ENCODE results near the gene EFHD2.
"Not testable (repeated sequence)": the region's sequence is repeated elsewhere in the genome, so short reads cannot be mapped to it uniquely, and the experiment has no call there.

EFHD2 gene

DNA sequence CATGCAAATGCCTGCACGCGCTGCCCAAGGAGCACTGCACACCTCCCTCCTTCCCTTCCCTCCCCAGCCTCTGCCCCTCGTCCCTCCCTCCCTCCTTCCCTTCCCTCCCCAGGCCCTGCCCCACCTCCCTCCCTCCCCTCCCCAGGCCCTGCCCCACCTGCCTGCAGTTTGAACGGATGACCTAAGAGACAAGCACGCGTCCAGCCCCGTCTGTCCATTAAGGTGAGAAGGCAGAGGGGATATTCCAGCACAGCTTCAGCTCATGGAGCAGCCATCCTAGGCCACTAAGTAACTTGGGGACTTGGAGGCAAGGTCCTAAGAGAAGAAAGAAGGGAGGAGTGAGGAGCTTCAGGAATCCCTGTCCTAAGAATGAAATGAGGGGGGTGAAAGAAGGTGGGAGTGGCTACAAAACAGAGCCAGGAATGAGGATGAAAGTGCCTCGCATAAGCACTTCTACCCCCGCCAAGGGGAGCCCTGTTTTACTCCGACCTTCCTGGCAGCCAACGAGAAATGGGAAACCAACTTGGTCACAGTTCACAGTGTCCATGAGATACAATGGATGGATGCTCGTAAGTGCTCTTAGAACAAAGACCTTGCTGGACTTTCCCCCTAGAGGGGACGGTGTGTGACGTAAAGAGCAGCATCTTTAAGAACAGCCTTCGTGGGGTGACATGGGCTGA, 21.3 kb upstream of the EFHD2 start:
- DNase-seq (ENCODE audit: low read depth, low spot score), result no peak

DNA sequence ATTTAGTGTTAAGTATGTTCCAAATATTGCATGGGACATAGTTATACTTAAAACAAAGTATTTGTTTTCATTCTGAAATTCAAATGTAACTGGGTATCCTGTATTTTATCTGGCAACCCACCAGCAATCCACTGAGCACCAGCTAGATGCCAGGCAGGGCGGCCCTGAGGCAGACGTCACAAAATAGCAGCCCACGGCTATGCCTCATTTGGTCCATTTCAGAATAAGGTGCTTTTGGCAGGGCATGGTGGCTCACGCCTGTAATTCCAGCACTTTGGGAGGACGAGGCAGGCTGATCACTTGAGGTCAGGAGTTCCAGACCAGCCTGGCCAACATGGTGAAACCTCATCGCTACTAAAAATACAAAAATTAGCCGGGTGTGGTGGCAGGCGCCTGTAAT, 19.9 kb upstream of the EFHD2 start:
- not testable (repeated sequence) for DNase-seq (ENCODE audit: low read depth, low spot score)

DNA sequence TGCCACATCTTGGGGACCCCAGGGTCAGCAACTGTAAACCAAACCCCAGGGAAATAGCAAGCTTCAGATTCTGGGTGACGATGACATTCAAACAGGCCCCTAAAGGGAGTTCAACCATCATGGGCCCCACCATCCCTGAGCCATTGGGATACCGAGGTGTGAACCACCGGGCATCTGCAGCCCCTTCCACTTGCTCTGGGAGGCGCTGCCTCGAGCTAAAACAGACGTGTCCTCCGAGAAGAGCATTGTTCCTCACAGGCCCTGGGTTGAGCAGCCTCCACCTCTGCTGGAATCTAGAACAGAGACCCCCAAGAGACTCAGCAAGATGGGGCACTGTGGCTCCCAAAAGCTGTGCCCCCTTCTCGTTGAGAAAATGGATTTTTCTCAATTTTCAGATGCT, 19.0 kb upstream of the EFHD2 start:
- DNase-seq (ENCODE audit: low read depth, low spot score), result no peak

- peak; percentile 74 for DNase-seq (ENCODE audit: low read depth, low spot score)
Measured at GRCh38 chr1:15391366-15391765, 18.3 kb upstream of the EFHD2 start.

GRCh38 chr1:15393475-15394257, 16.0 kb upstream of the EFHD2 start:
- DNase-seq (ENCODE audit: low read depth, low spot score), result no peak

- no peak for DNase-seq (ENCODE audit: low read depth, low spot score)
Measured at GRCh38 chr1:15394258-15394690, 15.4 kb upstream of the EFHD2 start.

DNA sequence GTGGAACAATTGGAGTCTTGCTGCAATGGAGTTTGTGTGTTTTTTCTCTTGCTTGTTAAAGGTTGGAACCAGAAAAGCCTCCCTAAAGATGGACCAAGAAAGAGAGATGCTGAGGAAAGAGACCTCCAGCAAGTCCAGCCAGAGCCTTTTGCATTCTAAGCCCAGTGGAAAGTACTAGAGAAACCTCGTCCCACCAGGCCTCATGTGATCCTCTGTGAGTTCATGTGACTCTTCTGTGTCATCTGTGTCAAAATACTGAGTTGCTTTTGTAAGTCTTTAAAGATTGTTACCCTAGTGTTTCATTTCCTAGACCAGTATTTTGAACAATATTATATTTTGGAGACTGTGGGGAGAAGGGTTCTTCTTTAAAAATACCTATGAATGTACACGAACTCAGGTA, 12.5 kb upstream of the EFHD2 start:
- DNase-seq (ENCODE audit: low read depth, low spot score), result no peak

DNA sequence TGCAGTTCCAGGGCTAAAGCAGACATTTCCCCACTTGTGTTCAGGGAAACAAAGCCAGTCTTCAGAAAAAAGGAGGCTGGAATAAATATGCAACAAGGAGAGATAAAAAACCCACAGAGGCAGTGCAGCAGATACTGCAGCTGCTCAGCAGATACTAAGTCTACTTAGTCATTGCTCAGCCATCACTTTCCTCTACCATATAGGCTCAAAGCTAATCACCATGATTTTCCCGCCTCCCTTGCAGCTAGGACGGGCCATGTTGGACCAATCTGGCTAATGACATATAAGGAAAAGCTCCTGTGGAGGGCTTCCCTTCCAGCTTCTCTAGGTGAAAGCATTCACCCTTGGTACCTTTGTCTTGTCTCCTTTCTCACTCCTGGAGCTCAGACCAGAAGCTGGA, 10.0 kb upstream of the EFHD2 start:
- DNase-seq (ENCODE audit: low read depth, low spot score), result no peak

- DNase-seq (ENCODE audit: low read depth, low spot score), result no peak
Measured at GRCh38 chr1:15400627-15401026, 9.1 kb upstream of the EFHD2 start.

DNA sequence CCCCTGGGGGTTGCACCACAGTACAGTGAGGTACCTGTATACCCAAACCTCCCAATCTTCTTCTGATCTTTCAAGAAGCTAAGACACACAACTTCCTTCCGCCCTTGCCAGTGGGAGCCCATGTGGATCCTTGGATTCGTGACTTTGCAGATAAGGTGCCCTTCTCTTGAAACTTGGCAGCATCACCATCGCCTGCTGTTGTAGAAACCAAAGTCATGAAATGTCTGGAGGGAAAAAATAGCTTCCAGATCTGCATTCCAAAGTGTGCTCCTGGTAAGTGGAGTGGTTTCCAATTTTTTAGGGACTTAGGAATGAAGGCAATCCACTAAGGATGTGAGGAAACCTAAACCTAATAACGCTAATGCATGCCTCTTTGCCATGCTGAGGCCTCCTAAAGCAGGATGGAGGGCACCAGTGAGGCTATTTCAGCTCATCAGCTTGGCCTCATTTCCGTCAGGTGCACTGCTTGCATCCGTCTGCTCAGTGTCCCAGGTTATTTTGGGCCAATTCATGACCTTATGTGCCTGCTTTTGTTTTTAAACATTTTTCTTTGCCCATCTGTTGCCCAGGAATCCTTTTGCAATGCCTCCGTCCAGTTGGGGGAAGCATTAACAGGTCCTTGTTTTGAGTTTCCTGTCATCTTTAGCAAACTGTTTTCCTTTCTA, 8.2 kb upstream of the EFHD2 start:
- no peak for DNase-seq (ENCODE audit: low read depth, low spot score)

DNA sequence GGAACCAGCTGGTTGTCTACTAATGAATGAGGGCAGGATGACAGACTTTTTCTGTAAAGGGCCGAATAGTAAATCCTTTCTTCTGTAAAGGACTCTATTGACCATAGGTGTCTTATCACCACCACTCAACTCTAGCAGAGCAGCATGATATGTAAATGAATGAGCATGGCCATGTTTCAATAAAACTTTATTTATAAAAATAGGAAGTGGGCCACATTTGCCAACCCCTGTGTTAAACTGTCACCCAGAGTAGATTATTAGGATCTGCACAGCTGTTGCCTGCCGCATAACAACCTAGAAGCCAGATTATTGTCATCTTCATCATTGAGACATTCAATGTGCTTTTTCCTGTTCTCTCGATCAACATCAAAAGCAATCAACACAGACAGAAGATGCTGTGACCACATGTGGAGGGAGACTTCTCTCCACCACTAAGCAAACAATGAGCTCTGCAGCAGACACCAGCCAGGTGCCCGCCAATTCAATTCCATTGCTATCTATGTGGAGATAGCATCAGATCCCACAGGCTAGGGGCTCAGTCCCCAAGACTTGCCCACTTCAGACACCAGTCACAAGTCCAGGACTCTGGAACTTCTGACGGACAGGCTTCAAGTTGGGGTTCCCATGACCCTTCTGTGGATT, 6.8 kb upstream of the EFHD2 start:
- DNase-seq (ENCODE audit: low read depth, low spot score), result no peak

- no peak for DNase-seq (ENCODE audit: low read depth, low spot score)
Measured at GRCh38 chr1:15403962-15404580, 5.6 kb upstream of the EFHD2 start.

DNA sequence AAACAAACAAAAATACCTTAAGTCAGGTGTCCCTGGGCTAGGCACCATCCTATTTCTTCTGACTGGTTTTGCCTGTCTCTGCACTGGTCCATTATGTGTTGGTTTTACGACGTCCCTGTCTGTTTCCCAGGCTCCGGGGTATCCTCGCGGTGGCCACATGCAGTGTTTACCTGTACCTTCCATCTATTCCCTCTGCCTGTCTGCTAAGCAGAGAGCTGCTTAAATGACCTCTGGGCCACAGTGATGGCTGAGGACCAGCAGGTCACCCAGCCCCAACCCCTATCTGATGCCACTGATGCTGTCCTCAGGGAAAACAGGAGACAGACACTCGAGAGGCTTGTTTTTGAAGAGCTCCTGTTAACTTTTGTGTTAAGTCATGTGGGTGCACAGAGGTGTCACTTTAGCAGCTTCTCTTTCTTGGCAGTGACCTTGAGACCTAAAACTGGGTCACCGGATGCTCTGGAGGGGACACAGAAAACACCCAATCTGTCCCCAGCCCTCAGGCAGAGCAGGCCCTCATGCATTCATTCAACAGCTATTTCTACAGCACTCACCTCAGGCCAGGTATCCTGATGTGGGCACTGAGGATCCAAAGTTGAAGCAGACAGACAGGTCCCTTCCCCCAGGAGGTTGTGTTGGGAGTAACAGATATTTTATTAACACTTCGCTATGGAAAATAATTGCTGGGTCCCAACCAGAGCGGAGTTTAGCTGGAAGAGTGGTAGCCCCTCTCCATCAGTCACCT, 4.4 kb upstream of the EFHD2 start:
- DNase-seq (ENCODE audit: low read depth, low spot score), result no peak

GRCh38 chr1:15406614-15407559, 2.8 kb upstream of the EFHD2 start:
- DNase-seq (ENCODE audit: low read depth, low spot score), result peak; percentile 75

DNA sequence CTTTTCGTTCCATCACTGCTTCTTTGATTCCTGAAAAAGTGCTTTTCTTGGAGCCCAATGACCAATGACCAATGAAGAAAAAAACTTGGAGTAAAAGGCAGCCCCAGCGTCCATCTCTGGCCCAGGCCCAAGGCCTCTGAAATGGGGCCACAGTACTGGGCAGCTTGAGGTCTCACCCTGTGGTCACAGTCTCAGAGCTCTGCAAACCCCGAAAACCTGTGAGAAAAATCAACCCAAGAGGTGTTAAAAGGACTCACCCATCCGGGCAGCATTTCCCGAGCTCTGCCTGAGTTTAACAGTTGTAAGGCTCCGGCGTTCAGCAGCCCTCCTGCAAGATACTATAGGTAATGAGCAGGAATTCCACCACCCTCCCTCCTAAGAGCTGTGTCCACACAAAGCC, 2.1 kb upstream of the EFHD2 start:
- no peak for DNase-seq (ENCODE audit: low read depth, low spot score)

DNA sequence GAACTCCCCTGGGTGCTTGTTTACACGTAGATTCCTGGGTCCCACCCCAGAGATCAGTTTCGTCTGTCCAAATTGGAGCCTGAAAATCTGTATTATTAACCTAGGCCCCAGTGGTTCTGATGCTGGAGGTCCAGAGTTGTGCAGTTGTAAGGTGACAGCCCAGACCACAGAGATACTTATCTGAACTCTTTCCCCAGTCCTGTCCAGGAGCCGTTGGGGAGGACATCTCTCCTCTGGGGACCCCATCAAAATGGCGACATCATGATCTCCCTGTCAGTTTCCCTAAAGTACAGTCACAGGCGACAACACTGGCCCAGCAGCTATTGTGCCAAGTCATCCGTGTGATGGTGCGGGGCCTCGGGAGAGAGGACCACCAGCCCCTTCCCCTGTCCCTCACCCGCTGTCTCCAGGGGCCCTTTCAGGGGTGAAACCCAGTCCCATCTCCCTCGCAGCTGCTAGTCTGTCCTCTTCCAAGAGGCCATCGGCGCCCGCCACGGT, 749 bp upstream of the EFHD2 start:
- DNase-seq (ENCODE audit: low read depth, low spot score), result no peak

DNA sequence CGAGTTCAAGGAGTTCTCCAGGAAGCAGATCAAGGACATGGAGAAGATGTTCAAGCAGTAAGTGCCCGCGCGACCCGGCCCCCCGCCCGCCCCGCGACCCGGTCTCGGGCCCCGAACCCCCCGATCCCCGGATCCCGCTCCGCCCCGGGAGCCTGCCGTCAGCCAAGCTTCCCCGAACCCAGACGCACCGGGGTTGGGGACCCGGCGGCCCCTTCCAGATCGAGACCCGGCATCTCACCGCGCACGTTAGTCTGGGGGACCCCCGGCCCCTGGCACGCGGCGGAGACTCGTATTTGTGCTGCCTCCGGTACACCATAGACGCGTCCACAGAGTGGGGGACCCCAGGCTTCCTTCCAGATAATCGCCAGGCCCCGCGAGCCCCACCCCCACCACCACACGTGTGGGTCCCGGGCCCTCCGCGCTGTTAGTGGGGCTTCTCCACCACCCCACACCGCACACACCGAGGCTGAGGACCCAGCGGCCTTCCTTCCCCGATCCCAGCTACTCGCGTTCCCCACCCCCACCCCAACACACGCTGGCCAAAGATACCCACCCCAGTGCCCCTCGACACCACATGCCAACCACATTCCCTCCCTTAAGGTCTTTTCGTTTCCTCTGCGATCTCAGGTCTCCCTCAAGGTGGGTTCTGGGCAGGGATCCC, 665 bp downstream of the EFHD2 start:
- DNase-seq (ENCODE audit: low read depth, low spot score), result no peak

- no peak for DNase-seq (ENCODE audit: low read depth, low spot score)
Measured at GRCh38 chr1:15410884-15411245, 1.2 kb downstream of the EFHD2 start.

DNA sequence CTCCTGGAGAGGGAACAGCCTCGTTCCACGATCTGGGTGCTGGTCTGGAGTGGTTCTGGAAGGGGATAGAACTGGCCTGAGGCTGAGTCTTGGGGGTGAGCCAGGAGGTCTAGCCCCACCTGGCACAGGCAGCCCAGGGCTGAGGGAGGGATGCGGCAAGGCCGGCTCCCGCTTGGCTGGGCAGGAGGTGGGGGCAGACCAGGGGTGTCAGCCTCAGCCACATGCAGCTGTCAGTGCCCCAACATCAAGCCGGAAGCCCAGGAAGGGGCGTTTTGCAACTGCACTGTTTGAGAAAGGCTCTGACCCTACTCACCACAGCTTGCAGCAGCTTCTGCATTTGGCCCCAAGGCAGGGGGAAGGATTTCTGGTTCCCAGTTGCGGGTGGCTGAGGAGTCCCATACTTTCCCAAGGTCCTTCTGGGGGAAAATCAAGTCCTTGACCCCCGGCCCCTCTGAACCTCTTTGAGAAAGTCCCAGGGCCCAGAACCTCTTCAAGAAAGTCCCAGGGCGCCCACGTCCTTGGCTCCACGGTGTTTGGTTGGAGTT, 2.0 kb downstream of the EFHD2 start:
- DNase-seq (ENCODE audit: low read depth, low spot score), result no peak
